PFSK-1 (cell line): ENCODE data around the gene MEIOSIN.

Experiments used
- FOXP2 ChIP-seq: optimal IDR thresholded peaks from 2 replicates; pipeline ENCODE3; 2011; ENCODE audit warnings: borderline replicate concordance, control low read depth, inconsistent platforms; ENCODE audit not compliant: insufficient read depth; ENCODE audit errors: extremely low read length, extremely low read depth
- POLR2AphosphoS5 ChIP-seq: IDR thresholded peaks from 2 replicates; pipeline ENCODE4 v1.6.1; 2012; ENCODE audit warnings: low read depth, mild to moderate bottlenecking, control low read depth, low read length, moderate library complexity
- SIN3A ChIP-seq: IDR thresholded peaks from 2 replicates; pipeline ENCODE4 v1.6.1; 2012; ENCODE audit warnings: mild to moderate bottlenecking, low read length, moderate library complexity, borderline replicate concordance; ENCODE audit not compliant: insufficient read depth
- TAF1 ChIP-seq: IDR thresholded peaks from 2 replicates; pipeline ENCODE4 v1.6.1; 2012; ENCODE audit warnings: low read length, control low read depth, borderline replicate concordance; ENCODE audit not compliant: insufficient read depth
- TF ChIP-seq, protein P1 (sequence below), 2 experiments: IDR thresholded peaks; 2 replicates each; pipeline versions ENCODE4 v1.6.1 to v1.8.0; 2011 to 2012; ENCODE audit warnings: low read depth in 2 of 2, low read length in 2 of 2, control low read depth in 1 of 2, inconsistent platforms in 1 of 2, mild to moderate bottlenecking in 1 of 2, moderate library complexity in 1 of 2; ENCODE audit not compliant: insufficient read depth in 1 of 2

The MEIOSIN gene

DNA sequence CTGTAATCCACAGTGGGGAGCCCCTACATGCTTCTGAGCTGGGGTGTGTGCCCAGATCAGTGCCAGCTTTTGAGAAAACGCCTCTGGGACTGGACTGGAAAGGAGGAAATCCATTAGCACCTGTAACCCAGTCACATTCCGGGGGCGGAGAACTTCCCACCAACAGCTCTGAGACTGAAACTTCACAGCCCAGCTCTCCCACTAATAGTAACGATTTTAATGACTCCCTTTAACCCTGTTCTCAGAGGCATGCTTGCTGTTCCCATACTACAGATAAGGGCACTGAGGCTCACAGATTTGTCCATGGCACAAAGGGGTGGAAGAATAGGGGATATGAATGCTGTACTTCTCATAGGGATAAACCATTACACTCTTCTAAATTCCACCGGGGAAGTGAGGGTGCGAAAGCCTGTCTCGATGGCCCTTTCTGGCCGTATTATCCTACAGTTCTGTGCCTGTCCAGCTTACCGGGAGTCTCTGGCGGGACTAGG, 3.4 kb upstream of the MEIOSIN start:
- TF ChIP-seq FOXP2, result no peak
- no peak for TF ChIP-seq TAF1
- TF ChIP-seq, protein P1, sequence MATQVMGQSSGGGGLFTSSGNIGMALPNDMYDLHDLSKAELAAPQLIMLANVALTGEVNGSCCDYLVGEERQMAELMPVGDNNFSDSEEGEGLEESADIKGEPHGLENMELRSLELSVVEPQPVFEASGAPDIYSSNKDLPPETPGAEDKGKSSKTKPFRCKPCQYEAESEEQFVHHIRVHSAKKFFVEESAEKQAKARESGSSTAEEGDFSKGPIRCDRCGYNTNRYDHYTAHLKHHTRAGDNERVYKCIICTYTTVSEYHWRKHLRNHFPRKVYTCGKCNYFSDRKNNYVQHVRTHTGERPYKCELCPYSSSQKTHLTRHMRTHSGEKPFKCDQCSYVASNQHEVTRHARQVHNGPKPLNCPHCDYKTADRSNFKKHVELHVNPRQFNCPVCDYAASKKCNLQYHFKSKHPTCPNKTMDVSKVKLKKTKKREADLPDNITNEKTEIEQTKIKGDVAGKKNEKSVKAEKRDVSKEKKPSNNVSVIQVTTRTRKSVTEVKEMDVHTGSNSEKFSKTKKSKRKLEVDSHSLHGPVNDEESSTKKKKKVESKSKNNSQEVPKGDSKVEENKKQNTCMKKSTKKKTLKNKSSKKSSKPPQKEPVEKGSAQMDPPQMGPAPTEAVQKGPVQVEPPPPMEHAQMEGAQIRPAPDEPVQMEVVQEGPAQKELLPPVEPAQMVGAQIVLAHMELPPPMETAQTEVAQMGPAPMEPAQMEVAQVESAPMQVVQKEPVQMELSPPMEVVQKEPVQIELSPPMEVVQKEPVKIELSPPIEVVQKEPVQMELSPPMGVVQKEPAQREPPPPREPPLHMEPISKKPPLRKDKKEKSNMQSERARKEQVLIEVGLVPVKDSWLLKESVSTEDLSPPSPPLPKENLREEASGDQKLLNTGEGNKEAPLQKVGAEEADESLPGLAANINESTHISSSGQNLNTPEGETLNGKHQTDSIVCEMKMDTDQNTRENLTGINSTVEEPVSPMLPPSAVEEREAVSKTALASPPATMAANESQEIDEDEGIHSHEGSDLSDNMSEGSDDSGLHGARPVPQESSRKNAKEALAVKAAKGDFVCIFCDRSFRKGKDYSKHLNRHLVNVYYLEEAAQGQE (IDR thresholded peaks at IDR 0.05; ENCODE audit: insufficient read depth in 1 of 2, low read depth in 2 of 2, low read length in 2 of 2), result no peak
- TF ChIP-seq POLR2AphosphoS5, result no peak
- TF ChIP-seq SIN3A, result no peak

- TF ChIP-seq SIN3A, result 0 out of 2 replicates have a peak, but pooled peaks have one; percentile 75
- peak; percentile 85 for TF ChIP-seq POLR2AphosphoS5
- TF ChIP-seq FOXP2, result peak; percentile 58
- TF ChIP-seq TAF1, result peak; percentile 56; the same call in 1 of the 2 replicates
- TF ChIP-seq, protein P1 (IDR thresholded peaks at IDR 0.05; ENCODE audit: insufficient read depth in 1 of 2, low read depth in 2 of 2, low read length in 2 of 2), result no peak
Measured at GRCh38 chr19:45730368-45731288, 2.6 kb upstream of the MEIOSIN start, which contains the start of gene FBXO46. Gene FBXO46, minus strand, starts transcription at chr19:45730896. Its CDS starts 17,401 bp downstream, at chr19:45713495.

- TF ChIP-seq SIN3A (no peak), FOXP2 (no peak), POLR2AphosphoS5 (no peak), TAF1 (no peak)
- TF ChIP-seq, protein P1 (IDR thresholded peaks at IDR 0.05; ENCODE audit: insufficient read depth in 1 of 2, low read depth in 2 of 2, low read length in 2 of 2), result no peak
Measured at GRCh38 chr19:45739498-45740439, 6.5 kb downstream of the MEIOSIN start.

DNA sequence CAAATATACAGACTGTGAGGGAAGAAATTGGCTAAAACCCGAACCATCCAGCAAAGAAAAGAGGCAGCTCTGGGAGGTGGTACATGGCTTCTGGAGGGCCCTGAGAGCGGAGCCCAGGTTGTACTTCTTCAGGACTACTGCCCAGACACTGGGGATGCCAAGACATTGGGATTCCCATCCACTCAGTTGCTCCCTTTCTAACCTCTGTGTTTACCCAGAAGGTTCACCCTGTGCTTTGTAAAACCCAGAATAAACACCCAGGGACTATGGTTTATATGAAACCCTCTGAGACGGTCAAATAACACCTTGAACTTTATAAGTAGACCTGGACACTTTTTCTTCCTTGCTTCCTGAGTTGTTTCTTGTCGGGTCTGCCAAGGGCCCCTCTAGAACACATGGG, 9.7 kb downstream of the MEIOSIN start:
- TF ChIP-seq FOXP2 (no peak), SIN3A (no peak), POLR2AphosphoS5 (no peak)
- TF ChIP-seq, protein P1 (IDR thresholded peaks at IDR 0.05; ENCODE audit: insufficient read depth in 1 of 2, low read depth in 2 of 2, low read length in 2 of 2), result no peak
